SH-SY5Y (cell line): ENCODE data around the gene RAD1.

Experiments
- GATA2 ChIP-seq: IDR thresholded peaks from 2 replicates; pipeline ENCODE4 v1.6.1; 2011; ENCODE audit warnings: mild to moderate bottlenecking, low read depth, low read length
- GATA3 ChIP-seq: IDR thresholded peaks from 2 replicates; pipeline ENCODE4 v1.6.1; 2011; ENCODE audit warnings: low read depth, mild to moderate bottlenecking, low read length, moderate library complexity

GRCh38 chr5:34957321-34957720, 42.0 kb upstream of the RAD1 start:
- TF ChIP-seq GATA2 (no peak), GATA3 (no peak)
